OCI-LY1 (cell line): ENCODE data around the gene EXOSC2.

Experiments
- H2AFZ ChIP-seq: fragments of 200-600 bp; sonication (generic), shearing (Covaris generic); 2 replicates; pipeline ENCODE4 v1.6.0; 2014; ENCODE audit warnings: antibody characterized with exemption, mild to moderate bottlenecking, low read length
- H3F3A ChIP-seq: fragments of 200-600 bp; sonication (generic), shearing (Covaris generic); 2 replicates; pipeline ENCODE4 v1.6.0; 2014; ENCODE audit warnings: mild to moderate bottlenecking, antibody characterized with exemption, low read length, moderate library complexity; ENCODE audit not compliant: insufficient read depth
- H3K27ac ChIP-seq: fragments of 200-600 bp; sonication (generic); 2 replicates; pipeline ENCODE4 v1.5.1; 2014; ENCODE audit warnings: low read length, mixed run types, mild to moderate bottlenecking, low read depth; ENCODE audit not compliant: poor library complexity, severe bottlenecking
- H3K27me3 ChIP-seq: fragments of 200-600 bp; sonication (generic); 2 replicates; pipeline ENCODE4 v1.6.0; 2014; ENCODE audit warnings: antibody characterized with exemption, mild to moderate bottlenecking, low read length, moderate library complexity; ENCODE audit not compliant: insufficient read depth
- H3K36me3 ChIP-seq: fragments of 200-600 bp; sonication (generic); 2 replicates; pipeline ENCODE4 v1.6.1; 2014; ENCODE audit warnings: mild to moderate bottlenecking, antibody characterized with exemption, low read length, moderate library complexity, mixed read lengths; ENCODE audit not compliant: insufficient read depth
- H3K4me1 ChIP-seq: fragments of 200-600 bp; sonication (generic); 2 replicates; pipeline ENCODE4 v1.5.1; 2014; ENCODE audit warnings: mild to moderate bottlenecking, low read length, moderate library complexity; ENCODE audit not compliant: insufficient read depth, severe bottlenecking
- H3K4me2 ChIP-seq: fragments of 200-600 bp; sonication (generic), shearing (Covaris generic); 2 replicates; pipeline ENCODE4 v1.6.1; 2014; ENCODE audit warnings: low read length
- H3K4me3 ChIP-seq: fragments of 200-600 bp; sonication (generic); 2 replicates; pipeline ENCODE4 v1.5.1; 2014; ENCODE audit warnings: low read length, low read depth, mild to moderate bottlenecking, mixed read lengths; ENCODE audit not compliant: poor library complexity, severe bottlenecking
- H3K79me2 ChIP-seq: fragments of 200-600 bp; shearing (Covaris generic); 2 replicates; pipeline ENCODE4 v1.6.1; 2016; ENCODE audit warnings: mixed run types, low read length, mixed read lengths; ENCODE audit not compliant: insufficient read depth
- H3K9ac ChIP-seq: fragments of 200-600 bp; sonication (generic), shearing (Covaris generic); 2 replicates; pipeline ENCODE4 v1.6.1; 2014; ENCODE audit warnings: mild to moderate bottlenecking, low read length, mixed read lengths
- H3K9me2 ChIP-seq: fragments of 200-600 bp; sonication (generic), shearing (Covaris generic); 2 replicates; pipeline ENCODE4 v1.6.1; 2014; ENCODE audit warnings: low read depth, mild to moderate bottlenecking, low read length, mixed read lengths
- H3K9me3 ChIP-seq: fragments of 200-600 bp; shearing (Covaris generic); 2 replicates; pipeline ENCODE4 v1.6.1; 2014; ENCODE audit warnings: low read length, mixed read lengths
- H4K20me1 ChIP-seq: fragments of 200-600 bp; sonication (generic), shearing (Covaris generic); 2 replicates; pipeline ENCODE4 v1.6.0; 2016; ENCODE audit warnings: mild to moderate bottlenecking, low read length; ENCODE audit not compliant: insufficient read depth
- CTCF ChIP-seq: fragments of 200-600 bp; sonication (generic), shearing (Covaris generic); IDR thresholded peaks from 2 replicates; pipeline ENCODE4 v1.5.1; 2017; ENCODE audit warnings: mild to moderate bottlenecking, antibody characterized with exemption, low read length, moderate library complexity, mixed read lengths
- EZH2 ChIP-seq: fragments of 200-600 bp; sonication (generic), shearing (Covaris generic); IDR thresholded peaks from 2 replicates; pipeline ENCODE4 v1.8.0; 2017; ENCODE audit warnings: borderline replicate concordance, mixed run types, mild to moderate bottlenecking, antibody characterized with exemption, low read length, moderate library complexity, mixed read lengths

The EXOSC2 gene

DNA sequence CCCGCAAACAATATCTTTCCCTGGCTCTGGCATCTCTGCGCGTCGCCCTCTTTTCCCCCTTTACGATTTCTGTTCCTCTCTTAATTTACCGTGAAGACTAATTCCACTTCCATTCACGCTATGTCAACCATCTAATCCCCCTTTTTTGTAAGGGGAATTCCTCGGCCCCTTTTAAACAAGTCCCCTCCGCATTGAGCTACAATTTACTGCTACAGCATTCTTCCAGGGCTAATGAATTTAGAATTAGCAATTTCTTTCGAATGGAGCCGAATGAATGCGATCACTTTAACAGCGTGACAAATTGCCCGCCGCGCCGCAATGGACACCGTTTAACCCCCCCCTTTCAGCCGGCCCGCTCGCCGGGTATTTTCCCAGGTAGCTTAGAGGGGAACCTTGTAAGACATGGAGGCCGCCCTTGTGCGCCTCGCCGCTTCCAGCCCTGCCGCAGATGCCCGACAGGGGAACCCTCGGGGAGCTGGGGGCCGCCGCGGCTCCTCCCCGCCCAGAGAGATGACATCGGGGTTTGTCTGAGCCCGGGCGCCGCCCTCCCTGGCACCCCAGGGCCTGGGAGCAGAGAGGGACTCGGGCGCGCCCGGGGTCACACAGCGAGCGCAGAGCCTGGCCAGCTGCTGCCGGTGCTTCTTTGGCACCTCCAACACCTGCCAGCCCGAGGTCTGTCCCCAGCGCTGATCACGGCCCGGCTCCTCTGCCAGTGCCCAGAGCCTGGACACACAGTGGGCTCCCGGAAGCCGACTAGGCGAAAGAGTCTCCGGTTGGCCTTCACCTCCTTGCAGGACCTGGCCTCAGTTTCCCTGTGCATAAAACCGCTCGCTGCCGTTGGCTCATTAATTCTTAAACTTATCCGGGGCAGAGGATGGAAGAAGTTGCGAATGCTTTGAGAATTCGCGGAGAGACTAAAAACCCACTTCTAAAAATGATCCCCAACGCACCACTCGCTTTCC lies 27.9 kb upstream of the EXOSC2 start:
- no peak overlapping the region for H3K27ac ChIP-seq
- no peaks in the 10 kb centered on the region for H3K4me1 ChIP-seq
- no peak for TF ChIP-seq CTCF
- no peak for TF ChIP-seq EZH2
- H3K9ac ChIP-seq: no peak overlapping the region
- no peaks in the 10 kb centered on the region for H3K9me3 ChIP-seq
- H2AFZ ChIP-seq: no peak overlapping the region
- H3K79me2 ChIP-seq: no peaks in the 10 kb centered on the region
- H3F3A ChIP-seq: no peaks in the 10 kb centered on the region
- H3K4me3 ChIP-seq: no peak overlapping the region
- H4K20me1 ChIP-seq: no peaks in the 10 kb centered on the region
- H3K36me3 ChIP-seq: no peaks in the 10 kb centered on the region
- H3K4me2 ChIP-seq: no peak overlapping the region
- 0 out of 2 replicates have a peak, but pooled peaks cover 3% of the 10 kb centered on the region for H3K27me3 ChIP-seq
- H3K9me2 ChIP-seq: no peaks in the 10 kb centered on the region

- Histone ChIP-seq H2AFZ (no peak overlapping the region), H3K4me2 (no peak overlapping the region), H4K20me1 (no peaks in the 10 kb centered on the region), H3K9ac (no peak overlapping the region), H3K4me3 (no peak overlapping the region), H3K36me3 (no peaks in the 10 kb centered on the region), H3K27ac (no peak overlapping the region), H3K9me3 (no peaks in the 10 kb centered on the region), H3F3A (no peaks in the 10 kb centered on the region), H3K9me2 (no peaks in the 10 kb centered on the region), H3K79me2 (no peaks in the 10 kb centered on the region), H3K27me3 (0 out of 2 replicates have a peak, but pooled peaks cover 3% of the 10 kb centered on the region), H3K4me1 (no peaks in the 10 kb centered on the region)
- TF ChIP-seq EZH2: no peak
- no peak for TF ChIP-seq CTCF
Observed at GRCh38 chr9:130666393-130667119, 27.0 kb upstream of the EXOSC2 start.

GRCh38 chr9:130667120-130667435 lies 26.5 kb upstream of the EXOSC2 start:
- H3K36me3 ChIP-seq: no peaks in the 10 kb centered on the region

More at GRCh38 chr9:130667120-130667435, 26.5 kb upstream of the EXOSC2 start:
- no peaks in the 10 kb centered on the region for H3F3A ChIP-seq
- no peak for TF ChIP-seq CTCF
- no peak for TF ChIP-seq EZH2
- no peaks in the 10 kb centered on the region for H3K9me3 ChIP-seq
- no peaks in the 10 kb centered on the region for H4K20me1 ChIP-seq
- no peak overlapping the region for H3K4me2 ChIP-seq
- 0 out of 2 replicates have a peak, but pooled peaks cover 3% of the 10 kb centered on the region for H3K27me3 ChIP-seq
- H3K9ac ChIP-seq: no peak overlapping the region
- H3K9me2 ChIP-seq: no peaks in the 10 kb centered on the region
- no peak overlapping the region for H2AFZ ChIP-seq
- H3K4me3 ChIP-seq: no peak overlapping the region
- no peaks in the 10 kb centered on the region for H3K79me2 ChIP-seq
- H3K27ac ChIP-seq: no peak overlapping the region
- H3K4me1 ChIP-seq: no peaks in the 10 kb centered on the region
